H1 (cell line): Measurements from ENCODE around the gene ELP1. TPM values are rescaled to one million over a fixed set of nuclear protein-coding genes. Genes with fewer than 3 reads are reported as not detected.

Experiments
- CHD2 ChIP-seq: IDR thresholded peaks from 2 replicates; pipeline ENCODE4 v1.6.1; 2012; ENCODE audit warnings: low read length, improper control_type of control experiment
- JUND ChIP-seq: IDR thresholded peaks from 2 replicates; pipeline ENCODE4 v1.6.1; 2011; ENCODE audit warnings: mild to moderate bottlenecking, improper control_type of control experiment, low read length
- KDM4A ChIP-seq: IDR thresholded peaks from one replicate; pipeline ENCODE4 v1.7.1; 2012; ENCODE audit warnings: low read depth, mild to moderate bottlenecking, moderate library complexity, low read length, inconsistent platforms; ENCODE audit not compliant: severe bottlenecking
- NRF1 ChIP-seq: IDR thresholded peaks from 2 replicates; pipeline ENCODE4 v1.6.1; 2011; ENCODE audit warnings: mild to moderate bottlenecking, low read depth, low read length, improper control_type of control experiment
- RFX5 ChIP-seq: IDR thresholded peaks from 2 replicates; pipeline ENCODE4 v1.6.1; 2011; ENCODE audit warnings: low read depth, low read length, improper control_type of control experiment, borderline replicate concordance
- TAF1 ChIP-seq: IDR thresholded peaks from 2 replicates; pipeline ENCODE4 v1.6.1; 2011; ENCODE audit warnings: mild to moderate bottlenecking, low read depth, low read length
- TEAD4 ChIP-seq: IDR thresholded peaks from 2 replicates; pipeline ENCODE4 v1.6.1; 2012; ENCODE audit warnings: low read depth, low read length, inconsistent platforms, mixed read lengths
- ZNF274 ChIP-seq: IDR thresholded peaks from 2 replicates; pipeline ENCODE4 v1.7.0; 2012; ENCODE audit warnings: low read length, borderline replicate concordance; ENCODE audit errors: extremely low read depth
- polyA plus RNA-seq, 7 experiments: library from polyadenylated mRNA; depleted of rRNA in 3 of 7; stranded (reverse) in 5 of 7; unstranded in 2 of 7; fragments of >200 nt in 5 of 7; fragments of 200-250 nt in 2 of 7; gene quantifications; 1 replicate in 5 of 7; 2 replicates in 1 of 7; 4 replicates in 1 of 7; pipeline versions ENCODE4 v1.2.1 to v1.2.3, GENCODE V29; 2011 to 2013; ENCODE audit warnings: missing spikeins in 2 of 7, mixed read lengths in 2 of 7
- total RNA-seq: library from RNA; stranded (reverse); fragmentation: NEBNext Ultra II Directional; extraction: Animal tissue kit (Norgen Biotek cat#: 25700); gene quantifications from 2 replicates; pipeline ENCODE4 v1.2.1, GENCODE V29; 2021

Gene ELP1
- total and polyA plus RNA-seq, 2 of the 8 experiments (the other 6 are each of a cell fraction or from before 2014, with no cell fraction given): 13.9 to 31.3 TPM

DNA sequence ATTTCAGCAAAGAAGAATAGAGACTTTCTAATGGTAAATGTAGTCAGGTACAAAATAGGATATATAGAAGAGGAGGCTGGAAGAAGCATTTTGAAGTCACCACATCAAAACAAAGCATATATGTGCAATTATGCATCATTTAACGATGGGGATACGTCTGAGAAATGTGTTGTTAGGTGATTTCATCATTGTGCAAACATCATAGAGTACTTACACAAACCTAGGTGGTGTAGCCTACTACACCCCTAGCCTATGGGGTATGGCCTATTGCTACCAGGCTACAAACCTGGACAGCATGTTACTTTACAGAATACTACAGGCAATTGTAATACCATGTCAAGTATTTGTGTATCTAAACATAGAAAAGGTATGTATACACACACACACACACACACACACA lies 28.4 kb downstream of the ELP1 start (continued):
- no peak for TF ChIP-seq TAF1
- no peak for TF ChIP-seq NRF1
- TF ChIP-seq JUND: no peak
- no peak for TF ChIP-seq RFX5
- TF ChIP-seq ZNF274: no peak
- TF ChIP-seq TEAD4: no peak
- no peak for TF ChIP-seq KDM4A
- no peak for TF ChIP-seq CHD2
- TF ChIP-seq, all 59 proteins: peak for 0
